Ureter (tissue), 1 donor: ENCODE results near the gene FAF1. TPM values are rescaled to one million over a fixed set of nuclear protein-coding genes. Genes with fewer than 3 reads are reported as not detected.
"Not testable (repeated sequence)": the region's sequence is repeated elsewhere in the genome, so short reads cannot be mapped to it uniquely, and the experiment has no call there.

ENCODE experiments used
- DNase-seq: peaks from one replicate; pipeline ENCODE4 v3.0.0-alpha.2; 2020; ENCODE audit warnings: low spot score
- total RNA-seq: library from RNA; stranded (reverse); gene quantifications from one replicate; pipeline ENCODE4 v1.2.4, GENCODE V29; 2023
- donor health status: DM: yes; HTN: yes; CAD: no.

The FAF1 gene
- total RNA-seq, 1 donor from 2014 or later, result 80.6 TPM

- not testable (repeated sequence) for DNase-seq
Observed at GRCh38 chr1:50910356-50910755, 49.7 kb downstream of the FAF1 start.

- DNase-seq, result not testable (repeated sequence)
Observed at GRCh38 chr1:50907610-50908009, 52.5 kb downstream of the FAF1 start.

- not testable (repeated sequence) for DNase-seq
Observed at GRCh38 chr1:50906050-50906449, 54.0 kb downstream of the FAF1 start.

- no peak for DNase-seq
Observed at GRCh38 chr1:50902419-50902818, 57.6 kb downstream of the FAF1 start.

- no peak for DNase-seq
Observed at GRCh38 chr1:50901872-50902271, 58.2 kb downstream of the FAF1 start.

DNA sequence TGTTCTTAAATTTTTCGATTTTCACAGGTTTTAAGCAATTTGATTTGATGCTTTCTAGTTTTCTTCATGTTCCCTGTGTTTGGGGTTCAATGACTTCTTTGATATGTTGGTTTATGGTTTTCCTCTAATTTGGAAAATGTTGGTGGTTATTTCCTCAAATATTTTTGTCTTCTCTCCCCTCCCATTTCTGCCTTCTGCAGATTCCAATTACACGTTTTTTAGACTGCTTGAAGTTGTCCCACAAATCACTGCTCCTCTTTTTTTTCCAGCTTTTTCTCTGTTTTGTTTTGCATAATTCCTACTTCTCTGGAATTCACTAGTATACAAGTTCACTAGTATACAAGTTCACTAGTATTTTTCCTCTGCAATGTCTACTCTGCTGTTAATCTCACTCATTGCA, 61.3 kb downstream of the FAF1 start:
- DNase-seq, result no peak

DNA sequence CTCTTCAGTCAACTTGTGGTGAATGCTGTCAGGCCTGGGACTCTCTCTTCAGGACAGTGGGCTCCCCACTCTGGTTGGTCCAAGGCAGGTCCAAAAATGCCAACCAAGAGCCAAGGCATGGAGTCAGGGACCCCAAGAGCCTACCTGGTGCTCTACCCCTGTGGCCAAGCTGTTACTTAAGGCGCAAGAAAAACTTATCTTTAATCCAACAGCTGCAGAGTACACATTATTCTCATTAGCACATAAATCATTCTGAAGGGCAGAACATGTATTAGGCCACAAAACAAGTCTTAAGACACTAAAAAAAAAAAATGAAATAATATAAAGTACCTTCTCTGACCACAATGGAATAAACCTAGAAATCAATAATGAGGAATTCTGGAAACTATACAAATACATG, 65.7 kb downstream of the FAF1 start:
- no peak for DNase-seq

DNA sequence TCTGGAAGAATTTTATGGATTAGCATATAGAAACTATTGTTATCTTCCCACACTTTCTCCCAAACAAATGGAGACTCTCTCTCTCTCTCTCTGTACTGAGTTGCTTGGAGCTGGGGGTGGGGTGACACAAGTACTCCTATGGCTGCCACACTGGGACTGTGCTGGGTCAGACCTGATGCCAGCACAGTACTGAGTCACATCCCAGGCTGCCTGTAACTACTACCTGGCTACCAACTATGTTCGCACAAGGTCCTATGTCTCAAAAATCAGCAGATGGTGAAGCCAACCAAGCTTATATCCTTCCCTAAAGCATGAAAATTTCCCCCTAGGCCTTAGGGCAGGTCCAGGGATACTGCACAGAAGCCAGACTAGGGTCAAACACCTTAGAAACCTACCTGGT, 66.6 kb downstream of the FAF1 start:
- DNase-seq, result no peak

GRCh38 chr1:50887555-50887954, 72.5 kb downstream of the FAF1 start:
- not testable (repeated sequence) for DNase-seq

- DNase-seq, result no peak
Observed at GRCh38 chr1:50880373-50880772, 79.7 kb downstream of the FAF1 start.

DNA sequence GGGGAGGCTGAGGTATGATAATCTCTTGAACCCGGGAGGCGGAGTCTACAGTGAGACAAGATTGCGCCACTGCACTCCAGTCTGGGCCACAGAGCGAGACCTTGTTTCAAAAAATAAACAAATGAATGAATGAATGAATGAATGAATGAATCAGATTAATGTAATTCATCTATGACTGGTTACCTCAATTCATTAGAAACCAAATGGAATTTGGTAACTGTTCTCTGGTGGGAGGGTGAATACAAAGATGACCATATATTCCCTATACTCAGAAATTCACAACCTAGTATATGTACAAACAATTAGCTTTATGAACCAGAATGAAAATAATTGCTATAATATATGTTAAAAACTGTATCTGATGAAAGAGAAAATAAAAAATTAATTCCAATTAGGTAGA, 80.9 kb downstream of the FAF1 start:
- no peak for DNase-seq

GRCh38 chr1:50878434-50878833, 81.6 kb downstream of the FAF1 start:
- no peak for DNase-seq

DNA sequence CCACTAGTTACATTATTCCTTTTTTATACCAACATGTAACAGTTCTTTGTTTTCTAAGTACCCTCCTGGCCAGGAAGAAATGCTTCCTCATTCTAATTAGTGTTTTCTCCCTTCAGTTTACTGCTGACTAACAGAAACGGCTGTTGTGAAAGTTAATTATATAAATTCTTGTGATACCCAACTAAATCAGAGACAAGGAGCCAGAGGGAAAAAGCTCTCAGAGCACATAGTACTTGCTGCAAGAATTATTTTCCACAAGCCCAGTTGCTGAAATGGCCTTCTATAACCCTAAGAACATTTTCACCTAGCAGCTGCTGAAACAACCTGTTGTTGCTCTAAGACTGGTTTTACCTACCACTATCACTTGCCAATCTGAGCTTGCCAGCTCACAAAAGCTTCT, 82.4 kb downstream of the FAF1 start:
- DNase-seq, result no peak

DNA sequence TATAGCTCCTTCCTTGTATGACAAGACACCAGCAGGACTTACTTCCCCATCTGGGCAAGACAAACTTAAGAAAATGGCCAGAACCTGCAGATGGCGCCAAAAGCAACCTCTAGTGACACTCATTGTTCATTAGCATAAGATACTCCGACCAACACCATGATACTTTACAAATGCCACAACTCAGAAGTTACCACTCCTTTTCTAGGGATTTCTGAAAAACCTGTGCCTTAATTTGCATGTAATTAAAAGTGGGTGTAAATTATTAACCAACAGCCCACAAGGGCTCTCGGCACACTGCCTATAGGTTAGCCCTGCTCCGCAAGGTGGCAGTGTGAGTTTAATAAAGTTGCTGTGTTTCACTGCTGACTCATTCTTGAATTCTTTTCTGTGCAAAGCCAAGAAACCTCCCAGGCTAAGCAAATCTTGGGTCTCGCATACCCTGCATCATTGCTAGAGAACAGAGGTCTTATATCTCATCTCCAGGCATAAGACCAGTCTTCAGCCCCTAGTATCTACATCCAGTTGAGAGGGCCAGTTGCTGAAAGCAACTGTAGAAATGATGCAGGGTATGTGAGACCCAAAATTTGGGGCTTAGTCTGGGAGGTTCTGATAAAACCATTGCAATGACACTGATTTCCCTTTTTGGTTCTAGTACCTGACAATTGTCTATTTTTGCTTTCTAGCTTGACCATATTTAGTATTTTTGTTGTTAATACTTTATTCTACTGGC, 86.4 kb downstream of the FAF1 start:
- peak; percentile 50 for DNase-seq

GRCh38 chr1:50864845-50865244, 95.2 kb downstream of the FAF1 start:
- not testable (repeated sequence) for DNase-seq

DNA sequence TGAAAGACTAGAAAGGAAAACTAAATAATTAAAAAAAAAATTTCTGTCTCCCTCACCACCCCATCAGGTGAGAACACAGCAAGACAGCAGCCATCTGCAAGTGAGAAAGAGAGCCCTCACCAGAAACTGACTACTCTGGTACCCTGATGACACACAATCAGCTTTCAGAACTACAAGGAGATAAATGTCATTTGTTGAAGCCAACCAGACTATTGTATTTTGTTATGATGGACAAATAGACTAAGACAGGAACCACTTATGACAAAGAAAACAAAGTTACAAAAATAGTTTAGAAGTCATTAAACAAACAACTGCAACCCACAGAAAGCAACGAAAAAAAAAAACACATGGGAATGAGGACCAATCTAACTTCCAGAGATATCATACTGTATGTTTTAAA, 98.3 kb downstream of the FAF1 start:
- no peak for DNase-seq

GRCh38 chr1:50860702-50861101, 99.4 kb downstream of the FAF1 start:
- DNase-seq, result no peak

DNA sequence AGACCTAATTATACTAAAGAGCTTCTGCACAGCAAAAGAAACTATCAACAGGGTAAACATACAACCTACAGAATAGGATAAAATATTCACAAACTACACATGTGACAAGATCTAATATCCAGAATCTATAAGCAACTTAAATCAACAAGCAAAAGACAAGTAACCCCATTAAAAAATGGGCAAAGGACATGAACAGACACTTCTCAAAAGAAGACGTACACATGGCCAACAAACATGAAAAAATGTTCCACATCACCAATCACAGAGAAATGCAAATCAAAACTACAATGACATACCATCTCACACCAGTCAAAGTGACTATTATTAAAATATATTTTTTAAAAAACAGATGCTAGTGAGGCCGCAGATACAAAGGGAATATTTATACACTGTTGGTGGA, 99.8 kb downstream of the FAF1 start:
- no peak for DNase-seq

GRCh38 chr1:50859657-50860056, 100.4 kb downstream of the FAF1 start:
- no peak for DNase-seq

- no peak for DNase-seq
Observed at GRCh38 chr1:50858761-50859160, 101.3 kb downstream of the FAF1 start.

DNA sequence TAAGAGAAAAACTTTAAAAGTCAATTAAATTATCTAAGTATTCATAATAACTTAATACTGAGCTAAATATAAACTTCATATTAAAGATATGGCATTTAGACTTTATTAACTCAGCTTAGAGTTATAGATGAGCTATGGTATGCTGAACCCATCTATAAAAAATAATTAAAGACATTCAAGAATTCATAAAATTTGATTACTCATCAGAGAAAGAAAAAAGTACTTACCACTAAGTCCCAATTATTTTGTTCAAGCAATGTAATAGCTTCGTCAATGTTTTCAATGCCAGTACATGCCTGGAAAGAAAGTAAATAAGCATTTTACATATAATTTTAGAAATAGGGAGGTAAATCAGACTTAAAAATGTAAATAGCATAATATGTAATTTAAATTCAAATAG, 102.4 kb downstream of the FAF1 start:
- DNase-seq, result no peak

- no peak for DNase-seq
Observed at GRCh38 chr1:50853325-50853724, 106.7 kb downstream of the FAF1 start.

DNA sequence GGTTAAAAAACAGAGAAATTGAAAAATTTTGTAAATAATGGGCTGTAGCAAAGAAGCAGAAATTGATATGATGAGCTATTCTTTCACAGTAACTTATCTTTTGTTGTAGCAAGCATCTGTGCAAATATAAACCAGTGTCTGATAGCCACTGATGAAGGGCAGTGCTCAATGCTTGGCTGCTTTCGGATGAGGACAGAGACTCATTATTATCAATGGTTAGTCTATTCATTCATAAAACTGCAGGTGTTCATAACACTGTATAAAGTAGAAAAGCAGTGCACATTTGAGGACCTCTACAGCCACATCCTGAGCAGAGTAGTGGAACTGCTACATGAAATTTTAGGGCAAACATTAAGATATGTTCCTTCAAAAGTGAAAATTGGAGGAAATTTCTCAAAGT, 107.2 kb downstream of the FAF1 start:
- no peak for DNase-seq

DNA sequence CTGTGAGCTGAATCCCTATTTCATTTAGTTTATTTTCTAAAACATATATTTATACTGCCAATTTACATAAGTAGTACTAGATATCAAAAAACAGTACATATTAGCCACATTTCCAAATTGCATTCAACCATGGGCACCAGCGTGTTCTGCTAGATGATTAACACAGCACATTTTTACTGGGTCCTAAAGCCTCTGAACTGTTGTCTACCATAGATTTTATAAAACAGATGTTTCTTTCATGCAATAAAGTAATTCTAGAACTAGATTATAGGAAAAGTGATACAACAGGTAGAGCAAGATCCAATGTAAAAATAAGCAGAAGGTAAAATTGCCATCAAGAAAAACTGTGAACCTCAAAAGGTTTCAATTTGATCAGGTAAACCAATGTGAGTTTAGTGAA, 108.6 kb downstream of the FAF1 start:
- no peak for DNase-seq
